Epithelial cell of esophagus (primary cell): ENCODE results near the gene STPG2.

Source experiments
- DNase-seq: peaks from one replicate; pipeline ENCODE4 v3.0.0; 2010; ENCODE audit warnings: low read depth
- H3K4me3 ChIP-seq: 2 replicates; pipeline ENCODE4 v1.5.1; 2011; ENCODE audit warnings: mild to moderate bottlenecking, low read length, control low read depth
- CTCF ChIP-seq: IDR thresholded peaks from 2 replicates; pipeline ENCODE4 v1.5.1; 2011; ENCODE audit warnings: low read depth, mild to moderate bottlenecking, low read length, control low read depth, inconsistent platforms; ENCODE audit not compliant: insufficient read depth; ENCODE audit errors: missing control alignments

Gene STPG2

GRCh38 chr4:97978791-97979488 lies 164.3 kb downstream of the STPG2 start:
- DNase-seq: no peak
- no peak overlapping the region for H3K4me3 ChIP-seq

GRCh38 chr4:97953171-97953941 lies 189.9 kb downstream of the STPG2 start:
- no peak for TF ChIP-seq CTCF
- H3K4me3 ChIP-seq: no peak overlapping the region
- no peak for DNase-seq

More at GRCh38 chr4:97978791-97979488, 164.3 kb downstream of the STPG2 start:
- TF ChIP-seq CTCF: no peak

GRCh38 chr4:97952763-97953162 lies 190.5 kb downstream of the STPG2 start:
- no peak overlapping the region for H3K4me3 ChIP-seq
- TF ChIP-seq CTCF: no peak
- no peak for DNase-seq

DNA sequence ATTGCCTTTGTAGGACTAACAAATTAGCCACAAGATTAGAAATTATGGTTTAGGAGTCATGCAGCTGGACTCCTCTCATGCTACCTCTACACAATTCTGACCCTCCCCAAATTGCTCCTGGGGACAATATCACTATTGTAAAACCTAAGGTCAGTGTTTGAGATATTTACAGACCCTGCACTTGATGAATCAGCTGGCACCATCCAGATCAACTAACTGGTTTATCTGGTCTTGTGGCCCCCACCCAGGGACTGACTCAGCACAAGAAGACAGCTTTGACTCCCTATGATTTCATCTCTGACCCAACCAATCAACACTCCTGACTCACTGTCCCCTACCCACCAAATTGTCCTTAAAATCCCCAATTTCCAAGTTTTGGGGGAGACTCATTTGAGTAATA lies 192.4 kb downstream of the STPG2 start:
- no peak overlapping the region for H3K4me3 ChIP-seq

GRCh38 chr4:97942951-97943350 lies 200.3 kb downstream of the STPG2 start:
- peak; percentile 68 for DNase-seq
- no peak for TF ChIP-seq CTCF
- H3K4me3 ChIP-seq: no peak overlapping the region

More for the DNA sequence above, 192.4 kb downstream of the STPG2 start:
- peak; percentile 84 for DNase-seq
- TF ChIP-seq CTCF: no peak

- TF ChIP-seq CTCF: no peak
- DNase-seq: peak; percentile 78
- H3K4me3 ChIP-seq: no peak overlapping the region
These were observed 201.1 kb downstream of the STPG2 start for GRCh38 chr4:97942137-97942536.
